Measurements from ENCODE around the gene EMILIN1.

DNA sequence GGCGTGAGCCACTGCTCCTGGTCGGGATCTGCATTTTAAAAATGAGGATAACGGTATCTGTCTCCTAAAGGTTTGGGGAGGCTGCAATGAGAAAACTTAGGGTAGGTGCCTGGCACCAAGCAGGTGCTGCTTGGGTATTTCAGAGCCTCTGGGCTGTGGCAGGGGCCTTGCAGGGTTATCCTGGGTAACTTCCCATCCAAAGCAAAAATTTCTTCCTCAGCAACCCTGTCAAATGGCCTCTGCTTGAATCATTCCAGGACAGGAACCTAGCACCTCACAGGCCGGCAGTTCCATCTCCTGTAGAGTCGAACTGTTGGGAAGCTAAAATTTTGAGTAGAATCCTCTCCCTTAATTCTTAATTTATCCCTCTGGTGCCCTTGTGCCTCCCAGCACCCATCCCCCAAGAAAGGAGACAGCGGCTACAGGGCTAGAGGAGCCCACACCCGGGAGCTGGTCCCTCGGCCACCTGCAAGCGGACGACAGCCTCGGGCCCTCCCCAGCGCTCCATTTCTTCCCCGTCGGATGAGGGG, 39.6 kb downstream of the EMILIN1 start:
- TF ChIP-seq POLR2A (IDR thresholded peaks at IDR 0.05; ENCODE audit: low read depth, low read length) = no peak
- no peak for TF ChIP-seq POLR2AphosphoS5 (IDR thresholded peaks at IDR 0.05; ENCODE audit: low read depth, low read length)
- no peak for TF ChIP-seq POU2F2 (IDR thresholded peaks at IDR 0.05; ENCODE audit: low read depth, low read length)

Data from GM12891 (cell line).